Glomerular visceral epithelial cell (primary cell): ENCODE data around the gene IGFBP5.

ENCODE experiments used
- DNase-seq: peaks from one replicate; pipeline ENCODE4 v3.0.0-alpha.2; 2016; ENCODE audit errors: extremely low spot score

IGFBP5 gene

DNA sequence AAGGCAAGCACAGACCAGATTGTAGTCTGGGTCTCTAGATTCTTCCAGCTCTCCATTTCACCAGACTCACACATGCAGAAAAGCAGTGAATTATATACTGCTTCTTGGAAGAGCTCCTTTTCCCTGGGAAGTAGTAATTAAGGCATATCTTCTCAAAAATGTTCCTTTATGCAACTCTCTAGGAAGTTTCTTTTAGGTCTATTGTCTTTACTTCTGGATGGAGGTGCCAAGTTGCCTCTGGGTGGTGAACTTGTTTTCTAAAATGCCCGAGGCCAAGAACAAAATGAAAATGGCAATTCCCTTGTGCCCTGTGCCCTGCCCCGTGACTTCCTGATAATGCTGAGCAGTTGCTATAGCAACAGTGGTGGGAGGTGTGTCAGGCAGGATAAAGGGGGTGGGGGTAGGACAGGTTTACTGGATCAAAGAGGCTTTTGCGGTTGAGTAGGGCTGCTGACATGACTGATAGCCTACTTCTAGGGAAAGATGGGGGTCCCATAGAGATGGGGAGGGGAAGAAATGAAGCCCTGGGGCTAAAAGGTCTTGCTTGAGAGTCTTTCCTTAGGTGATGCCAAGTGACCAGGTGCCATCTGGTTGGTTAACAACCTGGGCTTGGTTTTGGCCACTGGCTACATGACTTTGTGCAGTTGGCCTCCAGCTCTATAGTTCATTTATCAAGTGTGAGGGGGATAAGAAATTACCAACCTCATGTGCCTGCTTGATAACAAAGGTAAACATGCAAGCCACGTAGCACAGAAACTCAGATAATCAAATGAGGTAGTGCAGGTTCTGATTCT lies 50.3 kb downstream of the IGFBP5 start:
- DNase-seq, result no peak

DNA sequence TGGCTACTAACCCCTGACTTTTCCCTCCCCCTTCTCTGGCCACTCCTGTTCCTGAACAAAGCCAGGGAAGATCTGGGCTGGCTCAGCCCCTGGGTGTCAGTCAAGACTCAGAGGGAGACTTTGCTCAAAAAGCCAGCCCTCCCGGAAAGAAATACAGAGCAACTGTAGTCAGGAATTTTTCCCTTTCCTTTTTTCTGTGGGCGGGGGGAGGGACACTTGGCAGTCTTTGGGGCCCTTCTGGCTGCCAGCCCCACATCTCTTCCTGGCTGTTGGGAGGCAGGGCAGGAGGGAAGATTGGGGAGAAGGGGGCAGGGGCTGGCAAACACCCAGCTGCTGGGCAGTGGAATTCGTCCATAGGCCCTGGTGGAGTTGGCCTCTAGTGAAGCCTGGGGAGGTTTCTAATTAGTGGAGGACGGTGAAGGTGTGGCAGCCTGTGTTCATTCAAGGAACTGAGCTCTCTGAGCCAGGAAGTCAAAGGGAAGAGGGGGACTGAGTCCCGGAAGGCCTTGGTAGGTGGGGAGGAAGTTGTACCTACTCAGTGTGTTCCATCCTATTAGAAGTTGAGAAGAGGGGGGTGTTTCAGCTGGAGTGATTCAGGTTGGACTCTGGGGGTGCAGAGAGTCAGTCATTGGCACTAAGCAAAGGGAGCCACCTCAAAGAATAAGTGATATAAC lies 51.2 kb downstream of the IGFBP5 start:
- no peak for DNase-seq

GRCh38 chr2:216637472-216637871 lies 57.9 kb downstream of the IGFBP5 start:
- no peak for DNase-seq

DNA sequence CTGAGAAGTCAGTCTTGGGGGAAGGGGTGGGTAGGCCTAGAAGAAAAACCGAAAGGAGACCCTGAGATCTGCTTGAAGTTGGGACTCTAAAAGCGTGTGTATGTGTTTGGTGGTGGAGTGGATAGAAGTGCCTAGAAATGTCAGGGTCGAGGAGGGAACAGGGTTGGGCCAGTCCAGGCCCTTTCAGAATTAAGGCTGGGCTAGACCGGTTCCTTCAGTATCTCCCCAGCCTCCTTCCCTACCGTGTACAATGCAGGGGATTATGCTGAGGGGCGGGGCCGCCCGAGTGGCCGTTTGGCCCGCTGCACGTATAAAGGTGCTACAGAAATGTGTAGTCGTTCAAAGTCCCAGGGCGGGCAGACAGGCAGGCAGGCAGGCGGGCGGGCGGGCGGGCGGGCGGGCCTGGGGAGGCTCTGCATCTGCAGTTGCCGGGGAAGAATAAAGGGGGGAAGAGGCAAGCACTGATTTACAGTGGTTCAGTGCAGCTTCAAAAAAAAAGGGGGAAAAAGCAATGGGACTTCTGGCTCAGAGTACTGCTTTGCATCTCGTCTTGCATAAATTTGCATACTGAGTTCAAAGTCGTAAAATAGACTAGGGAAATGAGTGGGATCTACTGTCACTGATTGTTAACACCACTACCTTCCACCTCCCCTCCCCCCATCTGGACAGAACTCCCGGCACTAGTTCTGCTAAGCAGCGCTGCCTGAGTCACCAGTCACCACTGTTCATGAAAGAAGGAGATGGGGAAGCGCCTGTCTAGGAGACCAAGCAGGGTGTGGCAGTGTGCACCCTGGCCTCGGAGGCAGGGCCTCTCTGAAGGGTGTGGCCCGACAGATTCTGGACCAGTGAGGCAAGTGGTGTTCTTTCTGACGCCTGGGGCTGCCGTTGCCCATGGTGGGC lies 58.5 kb downstream of the IGFBP5 start:
- peak; percentile 42 for DNase-seq

- no peak for DNase-seq
Measured at GRCh38 chr2:216635701-216636550, 59.4 kb downstream of the IGFBP5 start.

- no peak for DNase-seq
Measured at GRCh38 chr2:216635171-216635570, 60.2 kb downstream of the IGFBP5 start.

- DNase-seq, result no peak
Measured at GRCh38 chr2:216634370-216635148, 60.8 kb downstream of the IGFBP5 start.

DNA sequence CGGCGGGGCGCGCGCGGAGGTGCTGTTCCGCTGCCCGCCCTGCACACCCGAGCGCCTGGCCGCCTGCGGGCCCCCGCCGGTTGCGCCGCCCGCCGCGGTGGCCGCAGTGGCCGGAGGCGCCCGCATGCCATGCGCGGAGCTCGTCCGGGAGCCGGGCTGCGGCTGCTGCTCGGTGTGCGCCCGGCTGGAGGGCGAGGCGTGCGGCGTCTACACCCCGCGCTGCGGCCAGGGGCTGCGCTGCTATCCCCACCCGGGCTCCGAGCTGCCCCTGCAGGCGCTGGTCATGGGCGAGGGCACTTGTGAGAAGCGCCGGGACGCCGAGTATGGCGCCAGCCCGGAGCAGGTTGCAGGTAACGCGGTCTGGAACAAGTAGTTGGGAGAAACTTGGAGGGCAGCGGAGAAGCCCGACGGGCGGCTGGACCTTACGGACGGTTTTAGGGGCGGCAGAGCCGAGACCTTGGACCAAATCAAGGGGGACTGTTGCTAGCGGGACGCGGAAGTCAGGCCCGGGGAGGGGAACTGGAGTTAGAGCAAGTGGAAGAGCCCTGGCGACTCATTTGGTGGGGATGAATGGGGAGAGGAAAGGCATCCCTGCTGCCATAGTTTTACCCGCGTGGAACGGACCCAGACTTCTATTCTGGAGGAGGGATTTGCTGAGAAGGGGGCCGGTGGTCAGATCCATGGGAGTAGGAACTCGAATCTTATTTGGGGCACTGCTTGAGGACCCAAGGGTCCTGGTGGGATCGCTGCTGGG lies 61.6 kb downstream of the IGFBP5 start:
- peak; percentile 12 for DNase-seq

DNA sequence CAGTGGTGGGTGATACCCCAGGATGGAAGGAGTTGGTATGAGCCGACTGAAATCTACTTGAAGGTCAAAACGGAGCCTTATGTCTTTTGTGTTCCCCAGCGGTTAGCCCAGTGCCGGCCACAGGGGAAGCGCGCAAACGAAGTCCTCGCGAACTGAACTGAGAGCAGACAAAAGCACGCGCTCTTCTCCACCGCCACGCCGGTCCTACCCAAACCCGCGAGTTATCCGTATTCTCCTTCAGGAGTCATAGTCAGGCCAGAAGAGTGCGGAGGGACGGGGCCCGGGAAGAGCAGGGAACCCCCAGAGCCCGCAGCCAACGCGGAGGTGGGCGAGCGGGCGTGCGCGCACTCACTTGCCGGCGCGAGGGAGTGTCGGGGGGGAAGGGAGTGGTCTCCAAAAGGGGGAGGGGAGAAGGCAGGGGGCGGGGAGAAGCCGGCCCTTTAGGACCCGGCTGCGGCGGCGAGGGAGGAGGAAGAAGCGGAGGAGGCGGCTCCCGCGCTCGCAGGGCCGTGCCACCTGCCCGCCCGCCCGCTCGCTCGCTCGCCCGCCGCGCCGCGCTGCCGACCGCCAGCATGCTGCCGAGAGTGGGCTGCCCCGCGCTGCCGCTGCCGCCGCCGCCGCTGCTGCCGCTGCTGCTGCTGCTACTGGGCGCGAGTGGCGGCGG lies 62.3 kb downstream of the IGFBP5 start, which contains the start of gene IGFBP2:
IGFBP2 (plus strand) TSS at position 469 of the 664 bp plus-strand sequence; CDS start at position 573, 104 bp downstream.
- DNase-seq, result peak; percentile 25

DNA sequence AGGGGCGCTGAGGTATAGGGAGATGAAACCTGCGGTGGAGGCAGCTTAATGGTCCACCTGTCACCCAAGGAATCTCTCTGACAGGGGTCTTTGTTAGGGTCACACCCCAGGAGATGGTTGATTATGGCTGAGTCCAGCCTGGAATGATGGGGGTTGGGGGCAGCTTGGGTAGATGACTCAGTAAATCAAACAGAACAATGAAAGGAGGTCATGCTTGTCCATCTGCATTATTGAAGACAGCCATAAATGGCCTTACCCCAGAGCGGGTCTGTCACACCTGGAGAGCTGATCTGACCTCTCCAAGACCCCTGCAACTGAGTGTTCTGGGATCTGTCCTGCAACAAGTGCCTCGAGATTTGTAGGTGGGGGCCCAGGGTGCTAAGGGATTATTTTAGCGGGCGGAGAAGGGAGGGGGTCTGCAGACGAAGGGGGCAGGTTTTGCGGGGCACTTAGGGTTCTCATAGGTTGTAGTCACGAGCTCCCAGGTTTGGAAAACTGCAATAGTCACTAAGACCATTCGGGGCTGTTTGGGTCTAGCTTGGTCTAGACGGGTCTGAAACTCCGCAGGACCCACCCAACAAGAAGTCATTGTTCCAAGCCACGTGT lies 62.9 kb downstream of the IGFBP5 start:
- DNase-seq, result no peak

DNA sequence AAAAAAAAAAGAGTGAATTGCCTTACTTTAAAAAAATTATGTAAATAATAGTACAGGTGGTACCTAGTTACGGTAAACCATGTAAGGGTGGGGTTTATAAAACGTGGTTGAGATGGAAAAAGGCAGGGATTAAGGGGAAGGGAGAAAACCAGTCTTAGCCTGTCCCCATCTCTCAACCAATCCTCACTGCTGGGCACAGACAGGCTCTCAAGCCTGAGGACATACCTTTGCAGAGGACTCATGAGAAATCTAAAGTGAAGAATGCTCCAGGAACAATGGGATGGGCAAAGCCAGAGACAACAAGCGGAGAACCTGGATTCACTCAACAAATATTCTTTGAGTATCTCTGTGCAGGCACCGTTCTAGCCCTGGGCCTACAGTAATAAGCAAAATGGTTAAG lies 65.6 kb downstream of the IGFBP5 start:
- DNase-seq, result no peak

DNA sequence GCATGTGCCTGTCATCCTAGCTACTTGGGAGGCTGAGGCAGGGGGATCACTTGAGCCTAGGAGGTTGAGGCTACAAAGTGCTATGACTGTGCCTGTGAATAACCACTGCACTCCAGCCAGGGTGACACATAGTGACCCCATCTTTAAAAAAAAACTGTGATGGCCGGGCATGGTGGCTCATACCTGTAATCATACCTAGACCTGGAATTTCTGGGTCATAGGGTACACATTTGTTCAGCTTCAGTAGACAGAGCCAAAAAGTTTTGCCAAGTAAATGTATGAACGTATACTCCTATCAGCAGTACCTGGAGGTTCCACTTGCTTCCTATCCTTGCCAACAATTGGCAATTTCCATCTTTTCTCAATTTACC lies 68.5 kb downstream of the IGFBP5 start:
- no peak for DNase-seq

DNA sequence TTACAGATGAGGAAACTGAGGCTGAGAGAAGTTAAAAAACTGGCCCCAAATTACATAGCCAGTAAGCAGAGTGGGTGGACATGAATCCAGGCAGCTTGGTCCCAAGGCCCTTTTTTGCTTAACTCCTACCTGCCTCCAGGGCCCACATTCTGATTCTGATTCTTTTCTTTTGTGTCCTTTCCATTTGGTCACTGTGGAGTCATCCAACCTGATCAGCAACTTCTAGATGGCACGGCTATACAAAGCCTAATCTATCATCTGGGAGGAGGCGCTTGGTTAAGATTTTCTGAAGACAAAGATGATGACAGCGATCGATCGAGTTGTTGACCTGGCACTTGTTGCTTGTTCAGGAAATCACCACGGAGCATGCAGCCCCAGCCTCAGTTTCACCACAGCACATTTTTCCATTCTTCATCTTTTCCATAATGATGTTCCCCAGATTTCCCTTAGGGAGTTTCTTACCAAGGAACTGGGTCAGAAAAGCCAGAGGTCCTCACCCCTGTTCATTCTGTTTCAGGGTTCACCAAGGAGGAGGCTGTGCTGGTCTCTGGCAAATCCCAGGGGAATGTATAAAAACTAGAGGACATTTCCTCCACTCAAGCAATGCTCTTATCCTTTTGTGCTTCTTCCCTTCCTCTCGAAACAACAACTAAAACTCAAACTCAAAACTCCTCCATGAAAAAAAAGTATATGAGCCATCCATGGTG lies 69.0 kb downstream of the IGFBP5 start:
- no peak for DNase-seq

GRCh38 chr2:216624251-216624650 lies 71.1 kb downstream of the IGFBP5 start:
- no peak for DNase-seq

GRCh38 chr2:216622526-216622925 lies 72.8 kb downstream of the IGFBP5 start:
- DNase-seq, result no peak
